HepG2 (cell line): ENCODE measurements around the gene TPI1. TPM values are rescaled to one million over a fixed set of nuclear protein-coding genes. Genes with fewer than 3 reads are reported as not detected.

Source experiments
- AFF4 ChIP-seq: sonication (generic); formaldehyde crosslinking; IDR thresholded peaks from 2 replicates; pipeline ENCODE4 v1.4.0; 2020; ENCODE audit warnings: missing genetic modification reagents
- EED ChIP-seq: sonication (generic); formaldehyde crosslinking; IDR thresholded peaks from 2 replicates; pipeline ENCODE4 v1.5.0; 2020; ENCODE audit warnings: mild to moderate bottlenecking, missing genetic modification reagents
- FOXM1 ChIP-seq: sonication (generic); formaldehyde crosslinking; IDR thresholded peaks from 2 replicates; pipeline ENCODE4 v1.5.0; 2020; ENCODE audit warnings: missing genetic modification reagents
- HOXA9 ChIP-seq: sonication (generic); formaldehyde crosslinking; IDR thresholded peaks from 2 replicates; pipeline ENCODE4 v1.8.1; 2022; ENCODE audit warnings: missing genetic modification reagents, mild to moderate bottlenecking, moderate library complexity, borderline replicate concordance
- KDM1A ChIP-seq: IDR thresholded peaks from 2 replicates; pipeline ENCODE4 v1.6.1; 2016; ENCODE audit warnings: missing compliant biosample characterization
- MLLT10 ChIP-seq: sonication (generic); formaldehyde crosslinking; IDR thresholded peaks from 2 replicates; pipeline ENCODE4 v1.4.0; 2020; ENCODE audit warnings: missing genetic modification reagents
- ZBTB14 ChIP-seq: sonication (generic); formaldehyde crosslinking; IDR thresholded peaks from 2 replicates; pipeline ENCODE4 v1.4.0; 2020; ENCODE audit warnings: missing genetic modification reagents
- ZBTB40 ChIP-seq, 2 experiments: fragments of 450-650 bp in 1 of 2; sonication (generic) in 1 of 2; formaldehyde crosslinking in 1 of 2; IDR thresholded peaks; 2 replicates each; pipeline versions ENCODE4 v1.6.1 to v1.8.0; 2016 to 2022; ENCODE audit warnings: antibody characterized with exemption in 1 of 2, mild to moderate bottlenecking in 1 of 2, missing genetic modification reagents in 1 of 2
- ZFAT ChIP-seq: sonication (generic); formaldehyde crosslinking; conservative IDR thresholded peaks from 2 replicates; pipeline ENCODE4 v1.8.1; 2023; ENCODE audit warnings: missing genetic modification reagents, inconsistent platforms
- ZFP36L1 ChIP-seq: sonication (generic); formaldehyde crosslinking; IDR thresholded peaks from 2 replicates; pipeline ENCODE4 v1.8.0; 2022; ENCODE audit warnings: mild to moderate bottlenecking, missing genetic modification reagents, moderate library complexity
- ZNF580 ChIP-seq: IDR thresholded peaks from 2 replicates; pipeline ENCODE4 v1.6.1; 2016; ENCODE audit warnings: low read depth, borderline replicate concordance
- ZNF773 ChIP-seq: sonication (generic); formaldehyde crosslinking; IDR thresholded peaks from 2 replicates; pipeline ENCODE4 v1.4.0; 2020; ENCODE audit warnings: missing genetic modification reagents, borderline replicate concordance
- polyA plus RNA-seq, 8 experiments: library from polyadenylated mRNA; depleted of rRNA in 3 of 8; stranded (reverse) in 7 of 8; unstranded in 1 of 8; fragments of >200 nt; fragmentation: Illumina TruSeq in 4 of 8; extraction: Trizol in 4 of 8; gene quantifications; 2 replicates each; pipeline versions ENCODE4 v1.2.1 to v1.2.3, GENCODE V29; 2011 to 2016; ENCODE audit warnings: low read depth in 4 of 8, missing spikeins in 1 of 8, mixed read lengths in 1 of 8; ENCODE audit not compliant: insufficient read depth in 1 of 8
- total RNA-seq, 5 experiments: library from RNA; depleted of rRNA; stranded (reverse); fragments of >200 nt; fragmentation: Illumina TruSeq; extraction: Trizol; gene quantifications; 2 replicates each; pipeline ENCODE4 v1.2.3, GENCODE V29; 2016; ENCODE audit warnings: low read depth in 1 of 5

Gene TPI1
- total and polyA plus RNA-seq, 2 of the 13 experiments (the other 11 are each of a cell fraction or from before 2014, with no cell fraction given): 945 to 2,535 TPM

GRCh38 chr12:6890789-6891645 lies 23.7 kb downstream of the TPI1 start (continued):
- TF ChIP-seq AFF4 (CRISPR knock-in tag) (0 out of 2 replicates have a peak, but pooled peaks have one; percentile 53), KDM1A (CRISPR knock-in tag) (no peak; the same call in 1 of the 2 replicates), ZBTB40 (IDR thresholded peaks at IDR 0.05) (no peak), ZBTB40 (CRISPR knock-in tag; IDR thresholded peaks at IDR 0.05) (peak; percentile 27; the same call in 1 of the 2 replicates), ZNF580 (CRISPR knock-in tag) (peak; percentile 44; the same call in 1 of the 2 replicates), HOXA9 (peak; percentile 48; the same call in 1 of the 2 replicates), FOXM1 (CRISPR knock-in tag) (no peak), ZFP36L1 (CRISPR knock-in tag) (peak; percentile 89), ZFAT (CRISPR knock-in tag) (no peak), ZBTB14 (CRISPR knock-in tag) (0 out of 2 replicates have a peak, but pooled peaks have one; percentile 34), MLLT10 (no peak), ZNF773 (CRISPR knock-in tag) (peak; percentile 65; the same call in 1 of the 2 replicates), EED (no peak)
